GM23338 (cell line): ENCODE measurements around the gene OVCA2. TPM values are rescaled to one million over a fixed set of nuclear protein-coding genes. Genes with fewer than 3 reads are reported as not detected.

Source experiments
- ATAC-seq: fragments of 200-7000 bp; cut with Tn5 transposase; 3 replicates; pipeline ENCODE4 v1.9.1; 2020
- DNase-seq: peaks from one replicate; pipeline ENCODE4 v3.0.0-alpha.2; 2015; ENCODE audit warnings: low spot score
- H2AFZ ChIP-seq: fragments of 200-600 bp; sonication (generic); 2 replicates; pipeline ENCODE4 v1.8.0; 2016; ENCODE audit warnings: antibody characterized with exemption, mild to moderate bottlenecking, moderate library complexity
- H3F3A ChIP-seq: fragments of 200-600 bp; sonication (generic); replicated peaks from 2 replicates; pipeline ENCODE4 v1.8.0; 2017; ENCODE audit warnings: antibody characterized with exemption, mixed run types, low read depth
- H3K27ac ChIP-seq: fragments of 200-600 bp; sonication (generic); 2 replicates; pipeline ENCODE4 v1.6.1; 2016; ENCODE audit warnings: low read depth
- H3K27me3 ChIP-seq: fragments of 200-600 bp; sonication (generic); 2 replicates; pipeline ENCODE4 v1.8.0; 2016; ENCODE audit warnings: mild to moderate bottlenecking, mixed run types, moderate library complexity; ENCODE audit not compliant: insufficient read depth
- H3K36me3 ChIP-seq: fragments of 200-600 bp; sonication (generic); 2 replicates; pipeline ENCODE4 v1.8.0; 2016; ENCODE audit warnings: mild to moderate bottlenecking; ENCODE audit not compliant: insufficient read depth
- H3K4me1 ChIP-seq: fragments of 200-600 bp; sonication (generic); 2 replicates; pipeline ENCODE4 v1.8.0; 2016; ENCODE audit warnings: mild to moderate bottlenecking, moderate library complexity; ENCODE audit not compliant: insufficient read depth
- H3K4me2 ChIP-seq: fragments of 200-600 bp; sonication (generic); 2 replicates; pipeline ENCODE4 v1.7.1; 2017; ENCODE audit warnings: mixed run types
- H3K4me3 ChIP-seq: fragments of 200-600 bp; sonication (generic); 2 replicates; pipeline ENCODE4 v1.6.1; 2016; ENCODE audit warnings: mixed run types
- H3K79me2 ChIP-seq: fragments of 200-600 bp; sonication (generic); replicated peaks from 2 replicates; pipeline ENCODE4 v1.8.0; 2017; ENCODE audit warnings: mild to moderate bottlenecking; ENCODE audit not compliant: insufficient read depth
- H3K9me2 ChIP-seq: fragments of 200-600 bp; sonication (generic); 2 replicates; pipeline ENCODE4 v1.8.0; 2017; ENCODE audit not compliant: insufficient read depth
- H4K20me1 ChIP-seq: fragments of 200-600 bp; sonication (generic); replicated peaks from 2 replicates; pipeline ENCODE4 v1.8.0; 2017; ENCODE audit warnings: mild to moderate bottlenecking; ENCODE audit not compliant: insufficient read depth
- H3K27ac Mint-ChIP-seq: 2 replicates; pipeline ENCODE4 v1.8.0; 2020; ENCODE audit warnings: inconsistent platforms, mild to moderate bottlenecking, moderate library complexity, mixed read lengths
- H3K27me3 Mint-ChIP-seq: 3 replicates; pipeline ENCODE4 v1.8.0; 2022; ENCODE audit warnings: low read depth, mild to moderate bottlenecking, moderate library complexity, mixed read lengths, inconsistent platforms; ENCODE audit not compliant: insufficient read depth, poor library complexity
- H3K36me3 Mint-ChIP-seq: 3 replicates; pipeline ENCODE4 v1.8.0; 2021; ENCODE audit warnings: low read depth, mild to moderate bottlenecking, inconsistent platforms, moderate library complexity, mixed read lengths
- H3K4me1 Mint-ChIP-seq: 3 replicates; pipeline ENCODE4 v1.8.0; 2020; ENCODE audit warnings: mild to moderate bottlenecking, inconsistent platforms, mixed read lengths
- H3K4me3 Mint-ChIP-seq: 3 replicates; pipeline ENCODE4 v1.8.0; 2021; ENCODE audit warnings: moderate library complexity, mild to moderate bottlenecking, inconsistent platforms, mixed read lengths
- H3K9me3 Mint-ChIP-seq: 3 replicates; pipeline ENCODE4 v1.8.0; 2020; ENCODE audit warnings: moderate library complexity, mild to moderate bottlenecking, inconsistent platforms, mixed read lengths
- CREB1 ChIP-seq: fragments of 250-450 bp; sonication (Bioruptor Pico); IDR thresholded peaks from 2 replicates; pipeline ENCODE4 v1.5.0; 2020; ENCODE audit warnings: low read depth, mild to moderate bottlenecking, moderate library complexity
- ETS1 ChIP-seq: IDR thresholded peaks from 2 replicates; pipeline ENCODE4 v1.6.1; 2016; ENCODE audit warnings: antibody characterized with exemption
- EZH2 ChIP-seq: fragments of 200-600 bp; sonication (generic); IDR thresholded peaks from one replicate; pipeline ENCODE4 v1.8.0; 2017; ENCODE audit warnings: antibody characterized with exemption, mild to moderate bottlenecking, low read depth; ENCODE audit not compliant: unreplicated experiment
- EZH2phosphoT487 ChIP-seq: fragments of 200-600 bp; sonication (generic); IDR thresholded peaks from one replicate; pipeline ENCODE4 v1.8.1; 2018; ENCODE audit warnings: antibody characterized with exemption; ENCODE audit not compliant: unreplicated experiment
- JUNB ChIP-seq: IDR thresholded peaks from one replicate; pipeline ENCODE4 v1.6.1; 2016; ENCODE audit warnings: antibody characterized with exemption; ENCODE audit not compliant: unreplicated experiment
- NANOG ChIP-seq: IDR thresholded peaks from 2 replicates; pipeline ENCODE4 v1.6.1; 2016; ENCODE audit warnings: antibody characterized with exemption, borderline replicate concordance
- REST ChIP-seq: IDR thresholded peaks from one replicate; pipeline ENCODE4 v1.6.1; 2018; ENCODE audit warnings: antibody characterized with exemption; ENCODE audit not compliant: unreplicated experiment
- ZNF114 ChIP-seq: fragments of 250-450 bp; sonication (Bioruptor Pico); IDR thresholded peaks from 2 replicates; pipeline ENCODE4 v1.5.0; 2020; ENCODE audit warnings: mild to moderate bottlenecking, moderate library complexity
- ZNF331 ChIP-seq: fragments of 250-450 bp; sonication (Bioruptor Pico); IDR thresholded peaks from 2 replicates; pipeline ENCODE4 v1.5.0; 2020; ENCODE audit warnings: low read depth, mild to moderate bottlenecking, moderate library complexity
- polyA plus RNA-seq: library from polyadenylated mRNA; unstranded; fragments of >200 nt; fragmentation: Nextera tagmentation; extraction: Ambion mirVana; gene quantifications from 2 replicates; pipeline ENCODE4 v1.2.1, GENCODE V29; 2016
- total RNA-seq: library from RNA; depleted of rRNA; stranded (reverse); fragments of >200 nt; shearing (Covaris generic); gene quantifications from 2 replicates; pipeline ENCODE4 v1.2.3, GENCODE V29; 2014
- TF ChIP-seq, protein P1 (sequence below), 2 experiments: fragments of 200-600 bp in 1 of 2; sonication (generic) in 1 of 2; conservative IDR thresholded peaks; 2 replicates each; pipeline versions ENCODE4 v1.5.1 to v1.6.1; 2016 to 2017; ENCODE audit warnings: antibody characterized with exemption in 2 of 2, low read depth in 2 of 2, mild to moderate bottlenecking in 2 of 2, moderate library complexity in 1 of 2

OVCA2 gene
- total and polyA plus RNA-seq, 2 experiments from 2014 or later: 15.9 to 21.3 TPM

DNA sequence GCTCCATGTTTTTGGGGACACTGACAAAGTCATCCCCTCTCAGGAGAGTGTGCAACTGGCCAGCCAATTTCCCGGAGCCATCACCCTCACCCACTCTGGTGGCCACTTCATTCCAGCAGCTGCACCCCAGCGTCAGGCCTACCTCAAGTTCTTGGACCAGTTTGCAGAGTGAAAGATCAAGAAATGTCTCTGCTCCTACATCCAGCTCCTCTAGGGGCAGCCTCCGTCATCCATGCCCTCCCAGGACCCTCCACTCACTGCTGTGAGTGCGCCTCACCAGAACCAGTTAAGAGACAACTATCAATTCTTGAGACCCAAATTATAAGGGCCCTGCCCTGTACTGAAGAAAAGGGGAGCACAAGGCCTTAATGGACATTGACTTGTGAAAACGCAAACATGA lies 1.1 kb downstream of the OVCA2 start (continued):
- no peak for TF ChIP-seq ZNF114 (CRISPR knock-in tag)
- TF ChIP-seq ETS1: no peak
- TF ChIP-seq ZNF331 (CRISPR knock-in tag): no peak
- TF ChIP-seq, protein P1, sequence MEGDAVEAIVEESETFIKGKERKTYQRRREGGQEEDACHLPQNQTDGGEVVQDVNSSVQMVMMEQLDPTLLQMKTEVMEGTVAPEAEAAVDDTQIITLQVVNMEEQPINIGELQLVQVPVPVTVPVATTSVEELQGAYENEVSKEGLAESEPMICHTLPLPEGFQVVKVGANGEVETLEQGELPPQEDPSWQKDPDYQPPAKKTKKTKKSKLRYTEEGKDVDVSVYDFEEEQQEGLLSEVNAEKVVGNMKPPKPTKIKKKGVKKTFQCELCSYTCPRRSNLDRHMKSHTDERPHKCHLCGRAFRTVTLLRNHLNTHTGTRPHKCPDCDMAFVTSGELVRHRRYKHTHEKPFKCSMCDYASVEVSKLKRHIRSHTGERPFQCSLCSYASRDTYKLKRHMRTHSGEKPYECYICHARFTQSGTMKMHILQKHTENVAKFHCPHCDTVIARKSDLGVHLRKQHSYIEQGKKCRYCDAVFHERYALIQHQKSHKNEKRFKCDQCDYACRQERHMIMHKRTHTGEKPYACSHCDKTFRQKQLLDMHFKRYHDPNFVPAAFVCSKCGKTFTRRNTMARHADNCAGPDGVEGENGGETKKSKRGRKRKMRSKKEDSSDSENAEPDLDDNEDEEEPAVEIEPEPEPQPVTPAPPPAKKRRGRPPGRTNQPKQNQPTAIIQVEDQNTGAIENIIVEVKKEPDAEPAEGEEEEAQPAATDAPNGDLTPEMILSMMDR (conservative IDR thresholded peaks at IDR 0.05; ENCODE audit: low read depth in 2 of 2): no peak

- Histone ChIP-seq H3K27me3 (peaks cover 37% of the 10 kb centered on the region), H3K9me2 (no peaks in the 10 kb centered on the region), H4K20me1 (no peaks in the 10 kb centered on the region; the same call in 1 of the 2 replicates), H3K4me3 (no peak overlapping the region), H3K4me1 (peaks cover 7% of the 10 kb centered on the region), H2AFZ (no peak overlapping the region), H3K4me2 (no peak overlapping the region), H3F3A (peaks cover 10% of the 10 kb centered on the region; the same call in 1 of the 2 replicates), H3K79me2 (no peaks in the 10 kb centered on the region), H3K27ac (no peak overlapping the region), H3K36me3 (peaks cover 7% of the 10 kb centered on the region; the same call in 1 of the 2 replicates)
- DNase-seq (no peak), ATAC-seq (no peak)
- Mint-ChIP-seq H3K4me1 (peaks cover 5% of the 10 kb centered on the region; the same call in 2 of the 3 replicates), H3K27ac (no peak overlapping the region), H3K4me3 (peak overlapping the region; percentile 97; the same call in 1 of the 3 replicates), H3K9me3 (no peaks in the 10 kb centered on the region), H3K36me3 (peaks cover 16% of the 10 kb centered on the region), H3K27me3 (peaks cover 36% of the 10 kb centered on the region)
- no peak for TF ChIP-seq ETS1
- TF ChIP-seq EZH2: no peak
- no peak for TF ChIP-seq CREB1 (CRISPR knock-in tag)
- TF ChIP-seq NANOG: no peak
- TF ChIP-seq JUNB: no peak
- no peak for TF ChIP-seq ZNF114 (CRISPR knock-in tag)
- no peak for TF ChIP-seq EZH2phosphoT487
- TF ChIP-seq, protein P1 (conservative IDR thresholded peaks at IDR 0.05; ENCODE audit: low read depth in 2 of 2): no peak
- no peak for TF ChIP-seq REST
Observed at GRCh38 chr17:2043785-2044184, 2.0 kb downstream of the OVCA2 start.
